ENCODE measurements around the gene NCKAP5.

DNA sequence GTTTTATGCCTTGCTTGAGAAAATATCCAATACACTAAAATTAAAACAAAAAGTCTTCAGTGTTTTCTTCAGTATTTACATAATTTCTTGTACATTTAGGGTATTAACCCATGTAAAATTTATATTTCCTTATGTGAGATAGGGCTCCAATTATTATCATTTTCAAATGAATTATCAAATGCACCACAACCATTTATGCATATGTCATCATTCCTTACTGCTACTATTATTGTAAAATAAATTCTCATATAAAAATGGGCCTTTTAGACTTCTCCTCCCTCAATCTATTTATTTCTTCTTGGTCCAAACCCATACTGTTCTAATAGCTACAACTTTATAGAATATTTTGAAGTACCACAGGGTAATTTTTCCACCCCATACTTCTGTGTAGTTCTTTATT is 722.9 kb downstream of the NCKAP5 start:
- TF ChIP-seq ZNF17 (CRISPR knock-in tag; IDR thresholded peaks at IDR 0.05) (no peak), EZH2 (conservative IDR thresholded peaks at IDR 0.05; ENCODE audit: low read depth, low read length) (no peak), SMAD3 (CRISPR knock-in tag; IDR thresholded peaks at IDR 0.05) (no peak), JUND (CRISPR knock-in tag; IDR thresholded peaks at IDR 0.05) (no peak), HNRNPUL1 (IDR thresholded peaks at IDR 0.05; ENCODE audit: low read depth, low read length) (no peak), POLR2AphosphoS5 (IDR thresholded peaks at IDR 0.05; ENCODE audit: low read depth, low read length) (no peak), ZNF75D (CRISPR knock-in tag; IDR thresholded peaks at IDR 0.05; ENCODE audit: borderline replicate concordance) (no peak)
- TF ChIP-seq, protein P1, sequence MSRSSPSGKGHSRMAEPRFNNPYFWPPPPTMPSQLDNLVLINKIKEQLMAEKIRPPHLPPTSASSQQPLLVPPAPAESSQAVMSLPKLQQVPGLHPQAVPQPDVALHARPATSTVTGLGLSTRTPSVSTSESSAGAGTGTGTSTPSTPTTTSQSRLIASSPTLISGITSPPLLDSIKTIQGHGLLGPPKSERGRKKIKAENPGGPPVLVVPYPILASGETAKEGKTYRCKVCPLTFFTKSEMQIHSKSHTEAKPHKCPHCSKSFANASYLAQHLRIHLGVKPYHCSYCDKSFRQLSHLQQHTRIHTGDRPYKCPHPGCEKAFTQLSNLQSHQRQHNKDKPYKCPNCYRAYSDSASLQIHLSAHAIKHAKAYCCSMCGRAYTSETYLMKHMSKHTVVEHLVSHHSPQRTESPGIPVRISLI (CRISPR knock-in tag; IDR thresholded peaks at IDR 0.05; ENCODE audit: borderline replicate concordance), result no peak
- TF ChIP-seq, protein P2, sequence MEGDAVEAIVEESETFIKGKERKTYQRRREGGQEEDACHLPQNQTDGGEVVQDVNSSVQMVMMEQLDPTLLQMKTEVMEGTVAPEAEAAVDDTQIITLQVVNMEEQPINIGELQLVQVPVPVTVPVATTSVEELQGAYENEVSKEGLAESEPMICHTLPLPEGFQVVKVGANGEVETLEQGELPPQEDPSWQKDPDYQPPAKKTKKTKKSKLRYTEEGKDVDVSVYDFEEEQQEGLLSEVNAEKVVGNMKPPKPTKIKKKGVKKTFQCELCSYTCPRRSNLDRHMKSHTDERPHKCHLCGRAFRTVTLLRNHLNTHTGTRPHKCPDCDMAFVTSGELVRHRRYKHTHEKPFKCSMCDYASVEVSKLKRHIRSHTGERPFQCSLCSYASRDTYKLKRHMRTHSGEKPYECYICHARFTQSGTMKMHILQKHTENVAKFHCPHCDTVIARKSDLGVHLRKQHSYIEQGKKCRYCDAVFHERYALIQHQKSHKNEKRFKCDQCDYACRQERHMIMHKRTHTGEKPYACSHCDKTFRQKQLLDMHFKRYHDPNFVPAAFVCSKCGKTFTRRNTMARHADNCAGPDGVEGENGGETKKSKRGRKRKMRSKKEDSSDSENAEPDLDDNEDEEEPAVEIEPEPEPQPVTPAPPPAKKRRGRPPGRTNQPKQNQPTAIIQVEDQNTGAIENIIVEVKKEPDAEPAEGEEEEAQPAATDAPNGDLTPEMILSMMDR (CRISPR knock-in tag; IDR thresholded peaks at IDR 0.05), result no peak

Measured in HepG2 (cell line).